Astrocyte of the cerebellum (primary cell): ENCODE data around the gene SGMS1.
"Not testable (repeated sequence)": the region's sequence is repeated elsewhere in the genome, so short reads cannot be mapped to it uniquely, and the experiment has no call there.

Source experiments
- DNase-seq: peaks from one replicate; pipeline ENCODE4 v3.0.0-alpha.2; 2011; ENCODE audit warnings: low read depth
- H3K4me3 ChIP-seq: 2 replicates; pipeline ENCODE4 v1.5.1; 2011; ENCODE audit warnings: mild to moderate bottlenecking, low read depth, low read length, moderate library complexity
- CTCF ChIP-seq: IDR thresholded peaks from 2 replicates; pipeline ENCODE4 v1.5.1; 2012; ENCODE audit warnings: low read length, low read depth, moderate library complexity, mild to moderate bottlenecking; ENCODE audit errors: missing control alignments
- in situ Hi-C: cut with HindIII; loops from 2 replicates; pipeline ENCODE4 v1.10.0; 2017; ENCODE audit warnings: low sequenced_read_pairs

The SGMS1 gene

DNA sequence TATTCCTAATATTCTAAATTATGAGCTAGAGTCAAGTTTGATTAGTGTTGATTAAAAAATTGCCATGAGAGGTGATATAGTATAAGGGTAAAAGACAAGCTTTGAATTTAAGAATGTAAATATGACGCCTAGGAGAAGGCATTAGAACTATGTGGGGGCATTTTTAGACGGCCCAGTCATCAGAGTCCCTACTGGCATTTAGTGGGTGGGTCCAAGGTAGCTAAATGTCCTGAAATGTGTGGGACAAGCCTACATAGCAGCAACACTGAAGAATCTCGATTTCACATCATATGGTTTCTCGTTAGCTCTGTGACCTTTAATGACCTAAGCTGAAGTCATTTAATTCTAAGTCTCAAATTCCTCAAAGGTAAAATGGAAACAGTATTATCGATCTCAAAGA, 133.5 kb downstream of the SGMS1 start:
- H3K4me3 ChIP-seq = no peak overlapping the region
- in situ Hi-C loops = no loop called here
- no peak for TF ChIP-seq CTCF
- no peak for DNase-seq

DNA sequence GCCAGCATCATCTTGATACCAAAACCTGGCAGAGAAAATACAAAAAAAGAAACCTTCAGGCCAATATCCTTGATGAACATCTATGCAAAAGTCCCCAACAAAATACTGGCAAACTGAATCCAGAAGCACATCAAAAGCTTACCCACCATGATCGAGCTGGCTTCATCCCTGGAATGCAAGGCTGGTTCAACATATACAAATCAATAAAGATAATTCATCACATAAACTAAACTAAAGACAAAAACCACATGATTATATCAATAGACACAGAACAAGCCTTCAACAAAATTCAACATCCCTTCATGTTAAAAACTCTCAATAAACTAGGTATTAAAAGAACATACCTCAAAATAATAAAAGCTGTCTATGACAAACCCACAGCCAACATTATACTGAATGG, 139.2 kb downstream of the SGMS1 start:
- DNase-seq, H3K4me3 ChIP-seq, in situ Hi-C loops: not testable (repeated sequence)

GRCh38 chr10:50480054-50481007, 143.4 kb downstream of the SGMS1 start:
- TF ChIP-seq CTCF = no peak
- no peak for DNase-seq
- in situ Hi-C loops = no loop called here
- H3K4me3 ChIP-seq = no peak overlapping the region

DNA sequence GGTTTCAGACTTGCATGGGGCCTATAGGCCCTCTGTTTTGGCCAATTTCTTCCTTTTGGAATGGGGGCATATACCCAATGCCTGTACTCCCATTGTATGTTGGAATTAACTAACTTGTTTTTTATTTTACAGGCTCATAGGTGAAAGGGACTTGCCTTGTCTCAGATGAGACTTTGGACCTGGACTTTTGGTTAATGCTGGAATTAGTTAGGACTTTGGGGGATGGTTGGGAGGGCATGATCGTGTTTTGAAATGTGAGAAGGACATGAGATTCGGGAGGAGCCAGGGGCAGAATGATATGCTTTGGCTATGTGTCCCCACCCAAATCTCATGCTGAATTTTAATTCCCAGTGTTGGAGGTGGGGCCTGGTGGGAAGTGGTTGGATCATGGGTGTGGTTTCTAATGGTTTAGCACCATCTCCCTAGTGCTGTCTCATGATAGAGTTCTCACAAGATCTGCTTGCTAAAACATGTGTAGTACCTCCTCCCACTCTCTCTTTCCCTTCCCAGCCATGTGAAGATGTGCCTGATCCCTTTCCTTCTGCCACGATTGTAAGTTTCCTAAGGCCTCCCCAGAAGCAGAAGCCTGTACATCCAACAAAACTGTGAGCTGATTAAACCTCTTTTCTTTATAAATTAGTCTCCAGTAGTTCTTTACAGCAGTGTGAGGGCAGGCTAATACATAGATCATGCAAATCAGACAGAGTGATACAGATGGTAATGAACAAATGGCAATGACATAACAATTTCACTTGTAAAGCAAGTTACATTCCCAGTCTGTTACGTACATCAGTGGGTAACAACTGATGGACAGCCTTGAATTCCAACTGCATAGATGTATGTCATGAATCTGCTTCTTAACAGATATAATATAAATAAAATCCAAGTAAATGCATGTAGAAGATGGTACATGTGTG, 146.2 kb downstream of the SGMS1 start:
- no peak for DNase-seq
- H3K4me3 ChIP-seq = no peak overlapping the region
- no peak for TF ChIP-seq CTCF
- in situ Hi-C loops = no loop called here

GRCh38 chr10:50473756-50474155, 150.0 kb downstream of the SGMS1 start:
- no peak for TF ChIP-seq CTCF
- no peak for DNase-seq
- in situ Hi-C loops = no loop called here
- no peak overlapping the region for H3K4me3 ChIP-seq

- in situ Hi-C loops = no loop called here
- DNase-seq = no peak
These were observed 150.8 kb downstream of the SGMS1 start for GRCh38 chr10:50472914-50473313.

More at GRCh38 chr10:50472914-50473313, 150.8 kb downstream of the SGMS1 start:
- H3K4me3 ChIP-seq = no peak overlapping the region
- no peak for TF ChIP-seq CTCF
